NB4 (cell line): ENCODE measurements around the gene ZNRF3.

Experiments
- DNase-seq: peaks from one replicate; pipeline ENCODE4 v3.0.0; 2010; ENCODE audit warnings: low read depth
- H3K4me3 ChIP-seq: one replicate; pipeline ENCODE4 v1.5.1; 2011; ENCODE audit warnings: mild to moderate bottlenecking, low read depth, low read length, moderate library complexity
- CTCF ChIP-seq: IDR thresholded peaks from one replicate; pipeline ENCODE4 v1.5.1; 2012; ENCODE audit warnings: low read depth, low read length
- MAX ChIP-seq: IDR thresholded peaks from 2 replicates; pipeline ENCODE4 v1.6.1; 2011; ENCODE audit warnings: low read depth, low read length
- MYC ChIP-seq: IDR thresholded peaks from 2 replicates; pipeline ENCODE4 v1.6.1; 2011; ENCODE audit warnings: low read depth, low read length
- POLR2A ChIP-seq: IDR thresholded peaks from 2 replicates; pipeline ENCODE4 v1.6.1; 2011; ENCODE audit warnings: mild to moderate bottlenecking; ENCODE audit not compliant: insufficient read length; ENCODE audit errors: extremely low read depth

ZNRF3 gene

GRCh38 chr22:28998681-28999080 is 115.3 kb downstream of the ZNRF3 start:
- no peak overlapping the region for H3K4me3 ChIP-seq
- TF ChIP-seq CTCF (no peak), MAX (no peak), MYC (no peak), POLR2A (no peak)
- DNase-seq, result no peak

- DNase-seq, result no peak
- no peak overlapping the region for H3K4me3 ChIP-seq
- TF ChIP-seq MAX (no peak), MYC (no peak), CTCF (no peak), POLR2A (no peak)
Observed at GRCh38 chr22:28999510-28999909, 116.1 kb downstream of the ZNRF3 start.

GRCh38 chr22:28999919-29000556 is 116.7 kb downstream of the ZNRF3 start:
- TF ChIP-seq MAX (no peak), POLR2A (no peak)
- DNase-seq, result no peak
- no peak overlapping the region for H3K4me3 ChIP-seq

- DNase-seq, result no peak
- TF ChIP-seq CTCF (no peak), MAX (no peak), MYC (no peak), POLR2A (no peak)
- no peak overlapping the region for H3K4me3 ChIP-seq
Observed at GRCh38 chr22:29000641-29001040, 117.3 kb downstream of the ZNRF3 start.

- no peak for TF ChIP-seq CTCF
- TF ChIP-seq MAX, result no peak
- TF ChIP-seq MYC, result no peak
- TF ChIP-seq POLR2A, result no peak
- no peak overlapping the region for H3K4me3 ChIP-seq
- DNase-seq, result no peak
Observed at GRCh38 chr22:29002603-29003002, 119.2 kb downstream of the ZNRF3 start.

- no peak for DNase-seq
- TF ChIP-seq POLR2A (no peak), CTCF (no peak), MYC (no peak), MAX (no peak)
- no peak overlapping the region for H3K4me3 ChIP-seq
Observed at GRCh38 chr22:29003552-29003951, 120.2 kb downstream of the ZNRF3 start.
